Measurements from ENCODE around the gene TVP23C.
A peak's percentile ranks its signal among the peaks of the same experiment; 100 is the strongest.
"Not testable (repeated sequence)": the region's sequence is repeated elsewhere in the genome, so short reads cannot be mapped to it uniquely, and the experiment has no call there.

The TVP23C gene

DNA sequence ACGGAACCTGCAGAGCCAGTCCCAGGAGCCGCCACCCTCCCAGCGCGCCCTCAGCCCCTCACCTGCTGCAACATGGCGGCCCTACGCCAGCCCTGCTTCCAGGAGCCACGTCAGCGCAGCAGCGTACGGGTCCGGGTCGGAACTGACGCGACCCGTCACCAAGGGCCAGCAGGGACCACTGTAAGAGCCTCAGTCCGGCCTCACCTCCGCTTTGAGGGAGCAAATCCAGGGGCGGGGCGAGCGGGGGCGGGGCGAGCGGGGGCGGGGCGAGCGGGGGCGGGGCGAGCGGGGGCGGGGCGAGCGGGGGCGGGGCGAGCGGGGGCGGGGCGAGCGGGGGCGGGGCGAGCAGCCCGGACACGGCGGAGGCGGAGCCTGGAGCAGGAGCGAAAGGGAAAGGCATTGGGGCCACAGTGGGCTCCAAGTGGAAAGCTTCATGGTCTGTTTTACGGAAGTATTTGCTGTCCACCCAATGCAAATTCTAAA, at the start of gene TVP23C:
Gene TVP23C, minus strand, starts transcription at position 109 of the 483 bp plus-strand sequence. Its CDS starts 35 bp downstream, at position 74.
- peak; percentile 40 for DNase-seq (ENCODE audit: low spot score)

DNA sequence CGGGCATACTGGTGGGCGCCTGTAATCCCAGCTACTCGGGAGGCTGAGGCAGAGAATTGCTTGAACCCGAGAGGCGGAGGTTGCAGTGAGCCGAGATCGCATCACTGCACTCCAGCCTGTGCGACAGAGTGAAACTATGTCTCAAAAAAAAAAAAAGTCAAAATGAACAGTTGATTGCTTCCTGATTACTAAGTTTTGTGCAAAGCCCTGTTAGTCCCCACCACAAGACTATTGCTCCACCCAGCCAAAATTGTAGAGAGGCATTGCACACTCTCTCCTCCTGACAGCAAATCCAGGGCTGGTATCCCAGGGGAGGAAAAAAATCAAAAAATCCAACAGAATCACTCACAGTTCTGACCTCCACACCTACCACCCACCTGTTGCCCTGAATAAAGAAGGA, 29.7 kb upstream of the TVP23C start:
- DNase-seq (ENCODE audit: low spot score): not testable (repeated sequence)

DNA sequence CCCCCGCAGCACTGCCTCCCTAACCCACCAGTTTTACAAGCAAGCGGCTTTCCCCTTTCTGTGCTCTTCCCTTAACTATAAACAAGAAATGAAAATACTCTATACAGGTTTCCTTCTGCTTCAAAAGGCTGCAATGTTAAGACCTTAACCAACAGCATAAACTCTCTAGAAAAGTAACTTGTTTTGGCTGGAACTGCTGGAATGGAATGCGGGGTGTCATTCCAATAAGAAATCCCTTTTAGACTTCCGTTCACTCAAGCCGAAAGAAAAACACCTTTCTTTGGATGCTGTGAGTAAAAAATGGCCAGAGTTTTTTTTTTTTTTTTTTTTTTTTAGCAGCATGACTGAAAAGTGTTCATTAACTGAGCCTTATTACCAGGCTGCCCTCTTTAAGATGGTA, 28.7 kb upstream of the TVP23C start:
- DNase-seq (ENCODE audit: low spot score): not testable (repeated sequence)

DNA sequence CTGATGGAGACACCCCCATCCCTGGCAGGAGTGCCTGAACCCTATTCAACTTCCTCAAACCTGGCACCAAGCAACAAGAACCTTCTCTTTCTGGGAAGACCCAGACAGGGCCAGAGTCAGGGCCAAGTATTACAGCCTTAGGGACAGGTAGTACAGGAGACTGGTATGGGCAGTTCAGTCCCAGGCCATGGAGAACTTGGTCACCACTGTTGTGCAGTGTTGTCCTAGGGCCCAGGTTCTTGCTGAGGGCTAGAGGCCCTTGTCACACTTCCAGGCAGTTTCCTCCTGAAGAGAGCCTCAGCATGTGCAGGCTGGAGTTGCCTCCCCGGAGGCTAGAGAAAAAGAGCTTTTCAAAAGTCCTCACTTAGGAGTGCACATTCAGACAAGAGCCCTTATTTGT, 27.6 kb upstream of the TVP23C start:
- not testable (repeated sequence) for DNase-seq (ENCODE audit: low spot score)

DNA sequence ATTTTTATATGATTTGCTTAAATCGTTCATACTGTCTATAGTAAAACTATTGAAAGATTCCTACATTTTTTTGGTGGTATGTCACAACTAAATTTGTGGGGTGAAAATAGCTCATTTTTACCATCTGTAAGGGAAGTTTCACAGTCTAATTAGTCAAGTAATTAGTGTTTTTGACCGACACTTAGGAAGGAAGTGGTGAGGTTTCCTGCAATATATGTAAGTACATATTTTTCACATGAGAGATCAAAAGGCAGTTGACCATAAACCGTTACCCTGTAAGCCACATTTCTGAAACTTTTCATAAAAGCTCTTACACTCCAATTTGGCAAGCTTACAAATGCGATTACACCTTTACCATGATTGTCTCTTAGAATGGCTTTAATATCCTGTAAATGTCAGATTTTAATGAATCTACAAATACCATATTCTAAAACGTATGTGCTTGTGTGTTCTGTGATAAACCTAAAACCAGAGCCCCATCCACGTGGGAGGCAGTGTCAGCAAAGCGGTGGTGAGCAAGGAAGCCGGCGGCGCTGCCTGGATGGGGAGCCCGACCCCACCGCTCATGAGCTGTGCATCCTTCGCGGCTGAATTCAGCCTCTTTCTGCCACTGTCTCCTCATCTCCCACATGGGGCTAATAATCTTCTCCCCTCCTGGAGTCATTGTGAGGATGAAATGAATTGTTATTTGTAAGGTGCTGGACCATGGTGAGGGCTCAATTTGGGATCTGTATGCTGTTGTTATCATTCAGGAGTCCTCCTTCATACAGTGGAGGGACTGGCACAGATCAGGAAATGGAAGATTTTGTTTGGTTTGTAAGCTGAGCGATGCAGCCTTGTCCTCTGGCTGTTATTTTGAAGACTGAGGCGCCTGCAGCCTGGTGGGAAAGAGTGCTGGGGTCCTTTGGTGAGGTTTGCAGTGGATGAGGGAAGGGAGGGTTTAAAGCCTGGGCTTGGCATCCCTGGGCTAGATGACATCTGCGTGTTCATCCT, 26.6 kb upstream of the TVP23C start:
- DNase-seq (ENCODE audit: low spot score): not testable (repeated sequence)

DNA sequence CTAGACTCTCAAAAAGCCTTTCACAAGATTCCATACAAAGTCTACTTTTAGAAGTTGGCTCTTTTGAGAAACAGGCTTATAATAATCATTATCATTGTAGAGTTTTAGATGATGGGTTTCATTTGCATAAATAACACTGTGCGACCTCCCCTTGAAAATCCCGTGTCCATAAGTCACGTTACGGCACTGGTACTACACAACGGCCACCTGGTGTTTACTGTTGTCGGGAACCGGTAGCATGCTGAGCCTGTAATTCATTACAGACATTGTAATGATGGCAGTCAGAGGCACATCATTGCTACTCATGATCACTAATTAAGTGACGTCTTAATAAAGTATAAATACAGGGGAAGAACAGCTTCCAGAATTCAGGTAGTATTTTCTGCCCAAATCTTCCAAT, 24.7 kb upstream of the TVP23C start:
- not testable (repeated sequence) for DNase-seq (ENCODE audit: low spot score)

DNA sequence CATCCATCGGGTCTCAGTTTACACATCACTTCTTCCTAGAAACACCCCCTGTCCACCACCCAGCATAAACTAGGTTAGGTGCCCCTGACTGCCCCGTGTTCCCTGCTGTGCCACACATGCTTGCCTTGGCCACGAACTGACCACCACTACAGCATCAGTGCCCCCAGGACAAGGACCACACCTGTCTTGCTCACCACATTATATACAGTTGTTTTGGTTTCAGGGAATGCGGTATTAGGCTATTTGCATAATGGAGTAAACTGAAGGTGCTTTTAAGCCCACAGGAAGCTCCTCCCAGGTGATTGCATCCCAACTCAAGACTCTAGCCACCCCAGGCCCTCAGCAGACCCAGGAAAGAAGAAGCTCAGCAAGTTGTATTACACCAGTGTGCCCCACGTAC, 20.0 kb upstream of the TVP23C start:
- DNase-seq (ENCODE audit: low spot score): not testable (repeated sequence)

DNA sequence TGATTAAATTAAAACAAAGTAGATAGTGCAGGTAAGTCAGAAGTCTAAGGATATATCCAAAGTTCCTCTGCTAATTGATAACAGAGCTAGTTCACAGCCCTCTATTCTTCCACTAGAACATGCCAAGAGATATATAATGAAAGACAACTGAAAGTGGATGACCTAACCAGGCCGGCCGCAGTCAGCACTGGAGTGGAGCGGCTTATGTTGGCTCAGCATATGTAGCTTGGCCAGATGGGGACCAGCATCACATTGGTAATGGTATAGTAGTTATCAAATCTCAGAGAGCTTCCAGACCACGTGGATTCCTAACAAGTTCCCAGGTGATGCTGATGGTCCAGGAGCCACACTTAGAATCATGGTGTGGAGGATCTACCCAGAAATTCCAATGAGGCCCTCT, 18.2 kb upstream of the TVP23C start:
- DNase-seq (ENCODE audit: low spot score): not testable (repeated sequence)

DNA sequence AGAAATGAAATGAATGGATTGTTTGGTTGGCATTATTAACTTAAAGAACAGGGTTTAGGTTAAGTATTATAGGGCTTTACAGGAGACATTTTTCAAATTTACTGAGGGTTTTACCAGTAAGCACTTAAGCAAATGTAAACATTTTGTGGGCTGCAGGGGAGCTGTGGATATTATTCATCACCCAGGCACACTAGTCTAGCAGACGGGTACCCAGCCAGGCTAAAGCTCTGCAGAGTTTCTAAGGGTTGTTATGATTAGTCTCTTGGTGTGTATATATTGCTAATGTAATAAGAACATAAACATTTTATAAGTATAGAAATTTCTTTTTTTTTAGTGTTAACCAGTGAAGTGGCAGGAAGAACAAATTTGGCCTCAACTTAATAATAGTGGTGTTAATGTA, 13.6 kb upstream of the TVP23C start:
- not testable (repeated sequence) for DNase-seq (ENCODE audit: low spot score)

DNA sequence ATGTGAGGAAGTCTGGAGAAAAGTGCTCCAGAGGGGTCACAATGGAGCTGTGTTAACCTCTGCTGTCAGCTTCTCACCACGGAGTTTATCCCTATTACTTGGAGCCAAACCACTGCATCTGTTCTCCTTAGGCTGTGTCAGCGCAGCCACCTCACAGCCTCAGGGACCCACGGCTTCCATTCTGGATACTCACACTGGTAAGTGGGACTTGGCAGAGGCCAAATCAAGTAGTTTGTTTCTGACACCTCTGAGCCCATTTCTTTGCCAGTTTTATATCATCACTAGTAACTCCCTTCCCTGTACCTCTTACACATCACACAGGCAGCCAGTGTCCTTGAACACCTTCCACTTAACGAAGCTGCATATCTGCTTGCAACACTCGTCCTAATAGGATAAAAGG, 11.4 kb upstream of the TVP23C start:
- DNase-seq (ENCODE audit: low spot score): not testable (repeated sequence)

DNA sequence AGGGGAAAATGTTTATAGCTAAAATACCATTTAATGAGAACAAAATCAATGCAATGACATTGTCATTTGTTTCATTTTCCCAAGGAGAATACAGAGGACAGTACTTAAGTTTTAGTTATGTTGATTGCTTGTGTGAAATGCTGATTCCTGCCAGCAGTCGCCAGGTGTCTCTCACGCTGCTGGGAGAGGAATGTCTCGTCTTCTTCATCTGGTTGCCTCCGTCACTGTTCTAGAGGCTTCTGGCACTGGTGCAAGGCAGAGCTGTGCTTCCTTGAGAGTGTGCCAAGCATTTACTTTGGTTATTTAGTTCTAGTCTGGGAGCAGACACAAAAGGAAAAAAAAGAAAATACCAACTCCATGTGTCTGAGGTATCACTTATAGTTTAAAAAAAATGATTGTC, 10.6 kb upstream of the TVP23C start:
- DNase-seq (ENCODE audit: low spot score): not testable (repeated sequence)

DNA sequence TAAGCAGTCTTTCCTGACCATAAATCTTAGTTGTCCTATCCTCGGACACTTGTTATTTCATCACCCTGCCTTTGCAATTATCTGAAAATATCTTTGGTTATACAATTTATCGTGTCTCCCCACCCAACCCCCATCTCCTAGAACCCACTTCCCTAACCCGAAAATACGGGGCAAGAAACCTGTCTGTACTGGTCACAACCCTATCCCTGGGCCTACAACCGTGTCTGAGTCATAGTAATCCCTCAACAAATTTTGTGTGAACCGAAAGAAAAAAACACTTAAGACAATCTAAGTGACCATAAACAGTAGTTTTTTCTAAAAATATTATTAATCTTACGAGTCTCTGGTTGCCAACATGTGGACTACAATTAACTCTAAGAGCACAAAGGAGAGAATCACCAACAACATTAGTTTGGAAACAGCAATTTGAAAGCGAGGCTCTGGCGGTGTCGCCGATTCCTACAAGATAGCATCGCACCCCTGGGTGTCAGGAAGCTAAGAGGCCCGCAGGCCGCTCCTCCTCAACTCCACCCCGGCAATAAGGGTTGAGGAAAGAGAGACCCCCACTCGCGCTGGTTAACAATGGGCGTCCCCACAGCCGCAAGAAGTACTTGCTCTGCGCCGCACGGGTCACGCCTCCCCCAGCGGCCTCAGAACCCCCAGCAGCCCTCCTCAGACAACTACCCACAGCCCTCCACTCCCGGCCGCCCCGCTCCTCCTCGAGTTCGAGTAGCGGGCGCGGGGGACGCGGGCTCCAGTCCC, 489 bp downstream of the TVP23C start:
- not testable (repeated sequence) for DNase-seq (ENCODE audit: low spot score)

DNA sequence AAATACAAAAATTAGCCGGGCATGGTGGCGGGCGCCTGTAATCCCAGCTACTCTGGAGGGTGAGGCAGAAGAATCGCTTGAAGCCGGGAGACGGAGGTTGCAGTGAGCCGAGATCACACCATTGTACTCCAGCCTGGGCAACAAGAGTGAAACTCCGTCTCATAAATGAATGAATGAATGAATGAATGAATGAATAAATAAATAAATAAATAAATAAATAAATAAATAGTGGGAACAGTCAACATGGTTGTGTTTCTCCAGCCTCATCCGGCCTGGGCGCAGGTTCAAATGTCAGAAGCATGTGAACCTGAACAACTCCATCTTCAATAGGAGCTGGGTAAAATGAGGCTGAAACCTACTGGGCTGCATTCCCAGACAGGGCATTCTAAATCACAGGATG, 1.8 kb downstream of the TVP23C start:
- not testable (repeated sequence) for DNase-seq (ENCODE audit: low spot score)

DNA sequence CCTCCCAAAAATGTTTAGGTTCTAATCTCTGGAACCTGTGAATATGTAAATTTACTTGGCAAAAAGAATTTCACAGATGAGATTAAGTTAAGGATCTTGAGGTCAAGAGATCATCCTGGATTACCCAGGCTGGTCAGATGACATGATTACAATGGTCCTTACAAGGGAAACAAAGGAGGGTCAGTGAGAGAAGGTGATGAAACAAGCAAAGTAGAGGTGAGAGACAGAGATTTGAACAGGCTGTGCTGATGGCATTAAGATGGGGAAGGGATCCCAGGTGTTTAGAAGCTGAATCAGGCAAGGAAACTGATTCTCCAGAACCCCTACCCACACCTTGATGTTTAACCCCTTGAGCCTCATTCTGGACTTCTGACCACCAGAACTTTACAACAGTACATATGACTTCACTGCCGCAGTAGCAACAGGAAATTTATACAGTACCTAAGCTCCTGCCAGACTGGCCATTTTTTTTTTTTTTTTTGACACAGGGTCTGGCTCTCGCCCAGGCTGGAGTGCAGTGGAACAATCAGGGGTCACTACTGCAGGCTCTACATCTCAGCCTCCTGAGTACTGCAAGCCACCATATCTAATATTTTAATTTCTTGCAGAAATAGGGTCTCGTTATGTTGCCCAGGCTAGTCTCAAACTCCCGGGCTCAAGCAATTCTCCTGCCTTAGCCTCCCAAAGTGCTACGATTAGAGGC, 4.7 kb downstream of the TVP23C start:
- not testable (repeated sequence) for DNase-seq (ENCODE audit: low spot score)

DNA sequence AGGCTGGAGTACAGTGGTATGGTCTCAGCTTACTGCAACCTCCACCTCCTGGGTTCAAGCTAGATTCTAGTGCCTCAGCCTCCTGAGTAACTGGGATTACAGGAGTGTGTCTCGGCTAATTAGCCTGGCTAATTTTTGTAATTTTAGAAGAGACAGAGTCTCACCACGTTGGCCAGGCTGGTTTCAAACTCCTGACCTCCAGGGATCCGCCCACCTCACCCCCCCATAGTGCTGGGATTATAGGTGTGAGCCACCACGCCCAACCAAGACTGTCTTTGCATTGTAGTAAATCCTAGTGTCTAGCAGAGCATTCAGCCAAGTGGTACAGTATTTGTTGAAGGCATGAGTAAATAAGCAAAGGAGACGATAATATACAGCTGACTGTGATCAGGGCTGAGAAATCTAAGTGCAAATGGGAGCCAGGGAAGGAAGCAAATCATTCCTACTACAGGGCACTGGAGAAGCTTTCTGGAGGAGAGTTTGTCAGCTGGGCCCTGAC, 5.9 kb downstream of the TVP23C start:
- not testable (repeated sequence) for DNase-seq (ENCODE audit: low spot score)

DNA sequence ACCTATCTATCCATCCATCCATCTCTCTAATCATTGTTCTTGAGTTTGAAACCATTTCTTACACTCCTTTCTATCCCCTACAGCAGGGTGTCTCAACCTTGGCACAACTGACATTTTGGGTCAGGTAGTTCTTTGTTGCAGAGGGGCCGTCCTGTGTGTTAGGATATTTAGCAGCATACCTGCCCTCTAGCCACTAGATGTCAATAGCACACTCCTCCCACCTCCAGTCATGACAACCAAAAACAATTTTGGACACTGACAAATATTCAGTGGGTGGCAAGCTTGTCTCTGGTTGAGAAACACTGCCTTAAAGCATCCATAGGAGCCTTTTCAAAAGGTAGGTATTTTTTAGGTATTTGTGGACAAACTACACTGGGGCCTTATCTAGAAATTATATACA, 10.4 kb downstream of the TVP23C start:
- not testable (repeated sequence) for DNase-seq (ENCODE audit: low spot score)

DNA sequence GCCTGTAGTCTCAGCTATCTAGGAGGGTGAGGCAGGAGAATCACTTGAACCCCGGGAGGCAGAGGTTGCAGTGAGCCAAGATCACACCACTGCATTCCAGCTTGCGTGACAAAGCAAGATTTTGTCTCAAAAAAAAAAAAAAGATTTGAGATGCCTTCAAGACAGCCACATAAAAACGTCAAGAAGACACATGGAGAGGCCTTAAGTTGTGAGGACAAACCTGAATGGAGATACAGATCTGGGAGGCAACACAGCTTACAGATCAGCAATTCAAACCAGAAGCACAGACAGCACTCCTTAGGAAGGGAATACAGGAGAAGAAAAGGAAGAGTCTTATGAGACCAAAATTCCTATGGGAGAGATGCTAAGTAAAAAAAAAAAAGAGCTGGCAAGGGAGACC, 13.7 kb downstream of the TVP23C start:
- not testable (repeated sequence) for DNase-seq (ENCODE audit: low spot score)

DNA sequence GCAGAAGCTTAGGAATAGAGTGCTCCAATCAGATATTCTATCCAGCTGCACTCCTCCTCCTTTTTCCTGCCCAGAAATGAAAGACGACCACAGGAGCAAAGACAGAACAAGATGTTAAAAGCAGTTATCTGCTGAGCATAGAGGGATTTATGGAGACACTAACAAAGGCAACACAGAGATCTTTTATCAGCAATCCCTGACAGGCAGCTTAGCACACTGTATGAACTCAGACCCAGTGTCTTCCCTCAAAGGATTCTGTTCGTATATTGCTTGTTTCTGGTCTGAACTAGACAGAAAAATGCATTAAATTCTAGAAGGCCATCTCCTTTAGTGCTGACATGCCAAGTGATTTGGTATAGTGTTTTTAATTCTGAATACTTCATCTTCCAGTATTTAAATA, 16.7 kb downstream of the TVP23C start:
- DNase-seq (ENCODE audit: low spot score): not testable (repeated sequence)

DNA sequence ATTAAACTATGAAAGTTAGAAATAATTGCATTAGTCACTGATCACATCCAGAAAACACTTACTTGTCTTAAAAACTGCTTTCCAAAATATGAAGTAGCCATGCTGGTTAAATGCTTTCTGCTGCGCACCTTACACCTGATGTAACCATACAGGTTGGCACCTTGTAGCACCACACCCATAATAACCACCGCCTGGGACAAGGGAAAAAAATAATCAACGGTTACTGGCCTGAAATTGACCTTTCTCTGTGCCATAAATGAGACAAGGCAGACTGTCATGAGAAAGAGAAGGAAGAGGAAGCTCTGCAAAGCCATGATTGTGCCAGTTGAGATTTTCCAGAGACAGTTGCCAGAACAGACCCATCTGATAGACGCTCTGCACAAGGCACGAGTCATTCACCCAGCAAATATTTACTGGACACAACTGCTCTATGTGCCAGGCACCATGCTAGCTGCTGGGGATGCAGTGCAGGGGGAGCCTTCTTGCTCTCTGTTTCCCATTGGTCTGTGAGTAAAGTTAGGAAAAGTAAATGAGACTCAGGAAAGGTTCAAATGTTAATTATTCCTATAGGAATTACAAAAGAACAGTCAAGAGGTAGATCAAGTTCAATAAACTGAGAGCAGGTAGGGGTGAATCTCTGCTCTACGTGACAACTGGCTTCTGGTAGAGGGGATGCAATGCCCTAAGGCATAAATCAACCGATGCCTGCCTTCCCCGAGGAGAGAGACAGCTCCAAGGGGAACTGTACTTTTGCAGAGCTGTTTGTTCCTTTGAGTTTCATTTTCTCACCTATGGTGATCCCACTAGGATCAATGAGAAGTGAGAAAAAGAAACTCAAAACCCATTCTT, 22.7 kb downstream of the TVP23C start:
- not testable (repeated sequence) for DNase-seq (ENCODE audit: low spot score)

DNA sequence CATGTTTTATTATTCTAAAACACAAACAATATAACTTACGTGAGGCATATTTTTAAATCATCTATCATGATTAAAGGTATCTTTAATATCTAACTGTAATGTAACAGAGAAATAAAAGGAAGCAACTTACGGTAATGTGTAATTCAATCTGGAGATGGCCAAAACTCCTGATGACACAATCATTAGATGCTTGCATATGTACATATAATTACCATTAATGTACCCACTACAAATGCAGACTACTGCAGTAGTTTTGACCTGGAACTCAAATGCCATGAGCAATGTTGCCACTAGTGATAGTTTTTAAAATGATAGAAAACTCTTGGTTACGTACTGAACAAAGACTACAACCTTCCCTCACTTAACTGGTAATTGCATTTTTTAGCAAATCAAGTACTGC, 30.2 kb downstream of the TVP23C start:
- DNase-seq (ENCODE audit: low spot score): not testable (repeated sequence)

All from HuH-7 (cell line).